Astrocyte of the spinal cord (primary cell): ENCODE data around the gene TTN.
A peak's percentile ranks its signal among the peaks of the same experiment; 100 is the strongest.

Experiments used
- DNase-seq: peaks from one replicate; pipeline ENCODE4 v3.0.0; 2011; ENCODE audit warnings: low read depth, low spot score
- H3K4me3 ChIP-seq: 2 replicates; pipeline ENCODE4 v1.5.1; 2011; ENCODE audit warnings: low read depth, mild to moderate bottlenecking, low read length, moderate library complexity
- in situ Hi-C: cut with HindIII; loops from 2 replicates; pipeline ENCODE4 v1.10.0; 2017; ENCODE audit warnings: low sequenced_read_pairs
- TF ChIP-seq, protein P1 (sequence below): IDR thresholded peaks from 2 replicates; pipeline ENCODE4 v1.5.1; 2012; ENCODE audit warnings: low read depth, mild to moderate bottlenecking, low read length, inconsistent platforms

TTN gene

DNA sequence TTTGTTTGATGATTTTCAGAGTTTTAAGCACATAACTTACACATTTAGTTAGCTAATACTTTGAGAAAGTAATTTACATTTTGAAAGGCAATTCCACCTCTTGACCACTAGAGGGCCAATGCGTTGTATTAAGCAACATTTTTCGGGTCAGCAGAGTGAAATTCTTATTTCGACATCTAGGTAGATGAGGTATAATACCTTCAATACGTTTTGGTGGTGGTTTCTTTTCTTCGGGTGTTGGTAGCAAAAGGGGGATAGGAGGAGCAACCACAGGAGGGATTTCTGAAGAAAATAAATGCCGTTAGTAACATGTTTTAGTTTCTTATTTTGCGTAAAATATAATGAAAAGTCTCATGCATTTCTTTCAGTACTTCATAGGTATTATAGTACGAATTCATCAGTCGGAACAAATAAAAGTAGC is 106.3 kb downstream of the TTN start:
- TF ChIP-seq, protein P1, sequence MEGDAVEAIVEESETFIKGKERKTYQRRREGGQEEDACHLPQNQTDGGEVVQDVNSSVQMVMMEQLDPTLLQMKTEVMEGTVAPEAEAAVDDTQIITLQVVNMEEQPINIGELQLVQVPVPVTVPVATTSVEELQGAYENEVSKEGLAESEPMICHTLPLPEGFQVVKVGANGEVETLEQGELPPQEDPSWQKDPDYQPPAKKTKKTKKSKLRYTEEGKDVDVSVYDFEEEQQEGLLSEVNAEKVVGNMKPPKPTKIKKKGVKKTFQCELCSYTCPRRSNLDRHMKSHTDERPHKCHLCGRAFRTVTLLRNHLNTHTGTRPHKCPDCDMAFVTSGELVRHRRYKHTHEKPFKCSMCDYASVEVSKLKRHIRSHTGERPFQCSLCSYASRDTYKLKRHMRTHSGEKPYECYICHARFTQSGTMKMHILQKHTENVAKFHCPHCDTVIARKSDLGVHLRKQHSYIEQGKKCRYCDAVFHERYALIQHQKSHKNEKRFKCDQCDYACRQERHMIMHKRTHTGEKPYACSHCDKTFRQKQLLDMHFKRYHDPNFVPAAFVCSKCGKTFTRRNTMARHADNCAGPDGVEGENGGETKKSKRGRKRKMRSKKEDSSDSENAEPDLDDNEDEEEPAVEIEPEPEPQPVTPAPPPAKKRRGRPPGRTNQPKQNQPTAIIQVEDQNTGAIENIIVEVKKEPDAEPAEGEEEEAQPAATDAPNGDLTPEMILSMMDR, result peak; percentile 93
- in situ Hi-C loops, result no loop called here
- peak; percentile 33 for DNase-seq
- no peak overlapping the region for H3K4me3 ChIP-seq

DNA sequence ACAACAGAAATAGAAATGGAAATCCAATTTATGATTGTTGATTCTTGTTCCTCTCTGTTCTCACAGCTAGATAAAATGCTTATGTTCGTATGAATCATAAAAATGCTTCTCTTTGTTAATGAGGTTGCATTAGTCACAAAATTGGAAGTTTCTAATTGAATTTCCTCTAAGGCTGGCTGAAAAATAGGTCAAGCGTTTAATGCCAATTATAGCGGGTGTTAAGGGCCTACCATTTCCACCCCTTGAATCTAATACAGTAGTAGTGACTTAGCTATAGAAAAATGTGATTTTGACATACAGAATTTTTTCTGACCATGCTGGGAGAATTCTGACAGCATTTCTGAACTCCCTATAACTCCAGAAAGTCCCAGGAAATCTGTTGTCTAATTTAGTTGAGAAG is 107.1 kb downstream of the TTN start:
- DNase-seq, result no peak
- TF ChIP-seq, protein P1, result no peak
- in situ Hi-C loops, result no loop called here

DNA sequence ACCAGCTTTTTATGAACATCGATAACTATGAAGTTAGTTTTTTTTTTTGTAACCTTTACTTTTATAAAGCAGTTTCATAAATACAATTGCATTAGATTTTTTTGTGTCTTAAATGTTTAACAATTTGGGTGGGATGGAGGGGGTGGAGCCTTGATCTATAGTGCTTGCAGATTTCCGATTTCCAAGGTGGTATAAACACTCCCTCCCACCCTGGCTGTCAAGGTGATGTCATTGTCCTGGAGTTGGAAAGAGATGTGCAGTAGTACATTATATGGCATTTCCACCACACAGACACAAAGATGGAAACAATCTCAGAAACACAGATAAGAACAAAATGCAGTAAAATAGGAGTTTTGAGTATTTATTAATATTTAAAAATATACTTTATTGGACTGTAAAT is 114.4 kb downstream of the TTN start:
- no peak for DNase-seq
- H3K4me3 ChIP-seq, result no peak overlapping the region
- in situ Hi-C loops, result no loop called here
- TF ChIP-seq, protein P1, result no peak

More for the DNA sequence above, 107.1 kb downstream of the TTN start:
- no peak overlapping the region for H3K4me3 ChIP-seq

DNA sequence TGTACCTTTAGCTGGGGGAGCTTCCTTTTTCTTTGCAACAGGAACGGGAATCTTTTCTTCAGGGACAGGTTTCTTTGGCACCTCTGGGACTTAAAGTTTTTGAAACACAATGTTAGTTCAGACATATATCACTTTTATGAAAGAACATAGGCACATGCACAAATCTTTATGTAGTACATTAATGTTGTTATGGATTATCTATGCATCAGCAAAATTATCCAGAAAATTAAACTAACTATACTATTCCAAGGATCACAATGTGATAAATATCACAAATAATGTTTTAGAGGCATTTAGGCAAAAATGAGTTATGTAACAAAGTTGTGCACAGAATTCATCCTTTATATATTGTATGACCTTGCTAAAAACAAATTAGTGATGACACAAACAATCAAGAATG is 117.4 kb downstream of the TTN start:
- no peak overlapping the region for H3K4me3 ChIP-seq
- TF ChIP-seq, protein P1, result no peak
- in situ Hi-C loops, result no loop called here
- DNase-seq, result no peak

DNA sequence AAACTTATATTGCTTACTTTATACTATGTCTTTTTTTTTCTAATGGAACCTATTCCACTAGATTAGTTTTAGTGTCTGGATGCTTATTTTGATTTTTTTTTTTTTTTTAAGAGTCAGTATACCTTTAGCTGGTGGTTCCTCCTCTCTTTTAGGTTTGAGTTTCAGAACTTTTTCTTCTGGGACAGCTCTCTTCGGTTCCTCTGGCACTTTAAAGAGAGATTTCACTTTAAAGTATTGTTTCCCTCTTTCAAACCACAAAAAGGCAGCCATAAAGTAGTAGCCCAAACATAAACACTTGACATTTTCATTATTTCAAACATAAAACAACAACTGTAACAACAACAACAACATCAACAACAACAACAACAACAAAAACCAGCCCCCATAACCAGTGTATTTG is 123.3 kb downstream of the TTN start:
- TF ChIP-seq, protein P1, result no peak
- H3K4me3 ChIP-seq, result no peak overlapping the region
- DNase-seq, result no peak
- in situ Hi-C loops, result no loop called here

DNA sequence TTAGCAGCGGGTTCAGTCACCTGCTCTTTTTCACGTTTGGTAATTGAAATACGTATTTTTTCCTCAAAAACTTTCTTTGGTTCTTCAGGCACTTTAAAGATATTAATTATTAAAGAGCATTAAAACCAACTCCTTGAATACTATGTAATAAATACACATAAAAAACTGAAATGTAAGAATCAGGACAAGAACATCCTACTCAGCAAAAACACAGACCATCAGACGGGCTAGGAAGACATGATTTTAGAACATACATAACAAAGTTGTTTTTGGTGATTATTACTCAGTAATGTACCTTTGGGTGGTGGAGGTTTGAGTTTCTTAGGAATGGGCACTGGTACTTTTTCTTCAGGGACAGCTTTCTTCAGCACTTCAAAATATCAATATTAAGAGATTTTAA is 126.1 kb downstream of the TTN start:
- TF ChIP-seq, protein P1, result no peak
- in situ Hi-C loops, result no loop called here
- H3K4me3 ChIP-seq, result no peak overlapping the region
- DNase-seq, result no peak

DNA sequence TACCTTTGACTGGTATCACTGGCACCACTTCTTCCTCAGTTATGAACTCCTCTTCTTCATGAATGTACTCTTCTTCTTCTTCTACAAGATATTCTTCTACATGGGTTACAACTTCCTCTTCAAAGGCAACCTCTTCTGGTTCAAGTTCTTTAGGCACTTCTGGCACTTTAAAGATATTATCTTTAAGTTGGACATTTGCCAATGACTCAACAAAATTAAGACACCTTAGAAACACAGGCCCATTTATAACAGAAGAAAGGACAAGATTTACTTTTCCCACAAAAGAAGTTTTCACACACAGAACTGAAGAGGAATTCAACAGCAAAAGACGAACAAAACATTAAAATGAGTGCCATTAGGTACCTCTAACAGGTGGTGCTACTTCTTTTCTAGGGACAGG is 127.3 kb downstream of the TTN start:
- H3K4me3 ChIP-seq, result no peak overlapping the region
- TF ChIP-seq, protein P1, result no peak
- DNase-seq, result no peak
- in situ Hi-C loops, result no loop called here
